SU-DHL-6 (cell line): Measurements from ENCODE around the gene FAM20C.

Experiments used
- CTCF ChIP-seq: fragments of 200-600 bp; sonication (generic); IDR thresholded peaks from one replicate; pipeline ENCODE4 v1.5.1; 2017; ENCODE audit warnings: antibody characterized with exemption, mild to moderate bottlenecking, low read length, moderate library complexity; ENCODE audit not compliant: insufficient read depth, poor library complexity, severe bottlenecking
- EZH2phosphoT487 ChIP-seq: fragments of 200-600 bp; sonication (generic), shearing (Covaris generic); conservative IDR thresholded peaks from 2 replicates; pipeline ENCODE4 v1.6.1; 2018; ENCODE audit warnings: mild to moderate bottlenecking, antibody characterized with exemption, low read length, moderate library complexity, mixed read lengths

GRCh38 chr7:208130-208673 is 15.8 kb downstream of the FAM20C start:
- TF ChIP-seq CTCF: no peak
- no peak for TF ChIP-seq EZH2phosphoT487
